K562 (cell line): ENCODE data around the gene CTIF. TPM values are rescaled to one million over a fixed set of nuclear protein-coding genes. Genes with fewer than 3 reads are reported as not detected.

Experiments used
- ATAC-seq: fragments of 200-7000 bp; cut with Tn5 transposase; 3 replicates; pipeline ENCODE4 v1.9.1; 2020; ENCODE audit warnings: moderate library complexity
- BruUV-seq: library from RNA; stranded (reverse); fragments of 400-500 nt; replicated peaks from 2 replicates; lab custom pipeline; 2021; lab: Mats Ljungman, UMichigan
- CTCF ChIA-PET: fragments of 300-600 bp; formaldehyde crosslinking; extraction: SDS; loops from one replicate; lab custom pipeline; 2021; ENCODE audit warnings: low intra/inter-chr PET ratio; lab: Yijun Ruan, JAX
- POLR2A ChIA-PET: fragments of 300-600, 350-650 bp; sonication (Branson Sonifier 250); formaldehyde crosslinking; extraction: SDS; loops from one replicate; lab custom pipeline; 2021; ENCODE audit warnings: antibody characterized with exemption, inconsistent platforms; lab: Yijun Ruan, JAX
- DNase-seq, 4 experiments: peaks; one replicate each; pipeline versions ENCODE4 v3.0.0 to v3.0.0-alpha.2; 2011 to 2018; ENCODE audit warnings: low spot score in 3 of 4, mixed read lengths in 3 of 4; ENCODE audit errors: extremely low read depth in 1 of 4
- FAIRE-seq: peaks from 2 replicates; lab custom pipeline; 2011; peaks lifted over from hg19 to GRCh38; lab: Jason Lieb, UNC
- H2AFZ ChIP-seq: 2 replicates; pipeline ENCODE4 v1.6.0; 2011; ENCODE audit warnings: low read depth, low read length, control low read depth, inconsistent platforms
- H3K27ac ChIP-seq: fragments of 200-600 bp; 3 replicates; pipeline ENCODE4 v1.8.0; 2011; ENCODE audit warnings: low read depth, mild to moderate bottlenecking, control low read depth, inconsistent platforms, low read length, moderate library complexity, mixed read lengths; ENCODE audit errors: extremely low read depth
- H3K27me3 ChIP-seq, 2 experiments: fragments of 300-600 bp in 1 of 2; 2 replicates in 1 of 2; 3 replicates in 1 of 2; pipeline versions ENCODE4 v1.6.0 to v1.8.0; 2011; ENCODE audit warnings: inconsistent platforms in 2 of 2, low read length in 2 of 2, mild to moderate bottlenecking in 1 of 2, mixed read lengths in 1 of 2, moderate library complexity in 1 of 2; ENCODE audit not compliant: control insufficient read depth in 2 of 2, insufficient read depth in 2 of 2
- H3K36me3 ChIP-seq: fragments of 300-600 bp; 3 replicates; pipeline ENCODE4 v1.8.0; 2011; ENCODE audit warnings: mild to moderate bottlenecking, low read length, inconsistent platforms; ENCODE audit not compliant: control insufficient read depth, insufficient read depth
- H3K4me1 ChIP-seq, 2 experiments: fragments of 200-600 bp in 1 of 2; replicated peaks in 1 of 2; 2 replicates in 1 of 2; 3 replicates in 1 of 2; pipeline versions ENCODE4 v1.5.1 to v1.8.0; 2011; ENCODE audit warnings: inconsistent platforms in 2 of 2, low read length in 2 of 2, mild to moderate bottlenecking in 1 of 2, mixed read lengths in 1 of 2, moderate library complexity in 1 of 2; ENCODE audit not compliant: control insufficient read depth in 2 of 2, insufficient read depth in 2 of 2
- H3K4me2 ChIP-seq: 2 replicates; pipeline ENCODE4 v1.6.1; 2011; ENCODE audit warnings: low read length, control low read depth, inconsistent platforms, mixed read lengths; ENCODE audit not compliant: insufficient read depth
- H3K4me3 ChIP-seq: fragments of 200-600 bp; sonication (generic), shearing (Covaris generic); 2 replicates; pipeline ENCODE4 v1.5.1; 2016; ENCODE audit warnings: control low read depth, inconsistent platforms
- H3K79me2 ChIP-seq: fragments of 200-600 bp; 3 replicates; pipeline ENCODE4 v1.8.0; 2011; ENCODE audit warnings: low read length, inconsistent platforms; ENCODE audit not compliant: control insufficient read depth, insufficient read depth
- H3K9ac ChIP-seq, 2 experiments: 2 replicates each; pipeline versions ENCODE4 v1.6.0 to v1.6.1; 2011; ENCODE audit warnings: low read depth in 2 of 2, low read length in 2 of 2, control low read depth in 1 of 2, inconsistent platforms in 1 of 2, mild to moderate bottlenecking in 1 of 2, mixed read lengths in 1 of 2; ENCODE audit not compliant: insufficient read depth in 1 of 2
- H3K9me1 ChIP-seq: one replicate; pipeline ENCODE4 v1.6.0; 2011; ENCODE audit warnings: inconsistent platforms, mild to moderate bottlenecking, low read length, moderate library complexity; ENCODE audit not compliant: control insufficient read depth, insufficient read depth
- H3K9me3 ChIP-seq: replicated peaks from 2 replicates; pipeline ENCODE4 v1.5.1; 2011; ENCODE audit warnings: low read depth, low read length, inconsistent platforms; ENCODE audit not compliant: control insufficient read depth, insufficient read depth
- H4K20me1 ChIP-seq: replicated peaks from 2 replicates; pipeline ENCODE4 v1.6.1; 2011; ENCODE audit warnings: low read length, inconsistent platforms, mixed read lengths; ENCODE audit not compliant: control insufficient read depth, insufficient read depth
- BRF2 ChIP-seq: IDR thresholded peaks from 3 replicates; pipeline ENCODE4 v1.6.1; 2011; ENCODE audit warnings: borderline replicate concordance, mild to moderate bottlenecking; ENCODE audit not compliant: insufficient read length, insufficient read depth
- DLX4 ChIP-seq: fragments of 250-450 bp; sonication (Bioruptor Pico); IDR thresholded peaks from 2 replicates; pipeline ENCODE4 v1.6.1; 2021; ENCODE audit warnings: mild to moderate bottlenecking
- ETS2 ChIP-seq: IDR thresholded peaks from 2 replicates; pipeline ENCODE4 v1.6.1; 2016; ENCODE audit warnings: borderline replicate concordance, missing genetic modification characterization, mild to moderate bottlenecking, moderate library complexity, missing compliant biosample characterization; ENCODE audit not compliant: poor library complexity, severe bottlenecking
- GTF2F1 ChIP-seq: IDR thresholded peaks from 2 replicates; pipeline ENCODE4 v1.6.1; 2011; ENCODE audit warnings: low read depth, low read length, improper control_type of control experiment
- HNRNPH1 ChIP-seq: fragments of 200-400 bp; formaldehyde crosslinking; optimal IDR thresholded peaks from 2 replicates; pipeline ENCODE3; 2017; ENCODE audit warnings: low read depth, mild to moderate bottlenecking, low read length, moderate library complexity
- MTA3 ChIP-seq: fragments of 450-650 bp; formaldehyde crosslinking; IDR thresholded peaks from 2 replicates; pipeline ENCODE4 v1.6.1; 2017; ENCODE audit warnings: mild to moderate bottlenecking, borderline replicate concordance
- RBM17 ChIP-seq: fragments of 200-400 bp; formaldehyde crosslinking; IDR thresholded peaks from 2 replicates; pipeline ENCODE4 v1.6.1; 2017; ENCODE audit warnings: low read depth, mild to moderate bottlenecking, low read length, borderline replicate concordance
- STAT5B ChIP-seq: fragments of 250-450 bp; sonication (Bioruptor Pico); IDR thresholded peaks from 2 replicates; pipeline ENCODE4 v1.8.0; 2021; ENCODE audit warnings: mild to moderate bottlenecking, inconsistent platforms
- ZNF644 ChIP-seq: fragments of 200-800 bp; sonication (Bioruptor generic); IDR thresholded peaks from 2 replicates; pipeline ENCODE4 v1.6.1; 2016; ENCODE audit warnings: low read depth, missing genetic modification characterization, missing compliant biosample characterization
- WGBS: fragments of 100-300 bp; shearing (Covaris generic); methylation state at CpG from one replicate; pipeline ENCODE4 v1.1.6; 2016; ENCODE audit warnings: low coverage, mixed read lengths; ENCODE audit not compliant: insufficient coverage; ENCODE audit errors: missing lambda C conversion rate; 5-methylcytosine and 5-hydroxymethylcytosine counted together
- in situ Hi-C: fragments of 300-500 bp; cut with MboI; formaldehyde crosslinking; loops from 4 replicates; pipeline ENCODE4 v1.15.0; 2018; ENCODE audit warnings: inconsistent platforms, mixed read lengths
- intact Hi-C: fragments of 100-400 bp; cut with micrococcal nuclease; formaldehyde crosslinking; loops from 2 replicates; pipeline ENCODE4 v1.14.2; 2022
- polyA plus RNA-seq, 8 experiments: library from polyadenylated mRNA; depleted of rRNA in 4 of 8; stranded (reverse) in 5 of 8; unstranded in 3 of 8; fragments of >200 nt; fragmentation: Nextera tagmentation in 2 of 8; fragmentation: Illumina TruSeq in 1 of 8; extraction: Ambion mirVana in 2 of 8; extraction: Trizol in 1 of 8; gene quantifications; 2 replicates each; pipeline versions ENCODE4 v1.2.1 to v1.2.3, GENCODE V29; 2011 to 2014; ENCODE audit warnings: inconsistent platforms in 1 of 8, missing spikeins in 1 of 8
- total RNA-seq, 7 experiments: library from RNA; depleted of rRNA in 6 of 7; stranded (reverse); fragments of >200 nt in 6 of 7; fragmentation: Illumina TruSeq in 2 of 7; extraction: Trizol in 2 of 7; gene quantifications; 2 replicates each; pipeline versions ENCODE4 v1.2.1 to v1.2.3, GENCODE V29; 2011 to 2021; ENCODE audit warnings: low replicate concordance in 1 of 7

Gene CTIF
- total and polyA plus RNA-seq, 9 of the 15 experiments (the other 6 are each of a cell fraction or from before 2014, with no cell fraction given): 0.17 to 11.5 (median 2.2) TPM

- TF ChIP-seq ETS2 (tag): no peak
- TF ChIP-seq MTA3: no peak
- TF ChIP-seq, all 486 proteins: peak for 0
Observed at GRCh38 chr18:48776156-48776555, 237.3 kb downstream of the CTIF start (continued).

- Histone ChIP-seq H3K9me1 (no peaks in the 10 kb centered on the region), H3K27ac (no peak overlapping the region), H3K9ac (no peak overlapping the region), H3K79me2 (no peaks in the 10 kb centered on the region), H2AFZ (no peak overlapping the region), H3K4me2 (no peak overlapping the region), H3K4me1 (peaks cover 12 to 28% of the 10 kb centered on the region in 2 experiments)
- no peak for ATAC-seq
- BruUV-seq: no TSS peak
- ChIA-PET CTCF (no interaction called here), POLR2A (no interaction called here)
- TF ChIP-seq BRF2: no peak
- TF ChIP-seq GTF2F1: no peak
- no peak for TF ChIP-seq ZNF644
- TF ChIP-seq HNRNPH1: no peak
- TF ChIP-seq DLX4 (CRISPR knock-in tag): no peak
- TF ChIP-seq STAT5B (CRISPR knock-in tag): no peak
- TF ChIP-seq RBM17: no peak
- TF ChIP-seq, all 486 proteins: peak for 0
- in situ Hi-C loops (loop anchor here (10.0 kb wide), 1 partner anchor 92 kb away; no protein-coding TSS in a partner anchor), intact Hi-C loops (no loop called here)
- DNase-seq (no peak), FAIRE-seq (no peak)
- Histone ChIP-seq H3K4me3 (no peak overlapping the region), H3K9me3 (no peaks in the 10 kb centered on the region), H4K20me1 (peaks cover 27% of the 10 kb centered on the region), H3K27me3 (no peaks in the 10 kb centered on the region), H3K36me3 (no peaks in the 10 kb centered on the region)
- WGBS: 27% methylated on average over 4 of the region's 6 CpGs
Observed at GRCh38 chr18:48776641-48777025, 237.8 kb downstream of the CTIF start.
